ENCODE data around the gene RUNX2. TPM values are rescaled to one million over a fixed set of nuclear protein-coding genes. Genes with fewer than 3 reads are reported as not detected.

Gene RUNX2
- total and polyA plus RNA-seq, 2 of the 8 experiments (the other 6 are each of a cell fraction or from before 2014, with no cell fraction given) = 0.26 to 1.2 TPM

GRCh38 chr6:45606831-45607400, 278.8 kb downstream of the RUNX2 start:
- no peak overlapping the region for H3K23ac ChIP-seq (ENCODE audit: insufficient read length)
- no peaks in the 10 kb centered on the region for H4K20me1 ChIP-seq (replicated peaks in 1 of 2; ENCODE audit: control insufficient read depth in 1 of 2, insufficient read depth in 2 of 2, low read length in 2 of 2)
- ChIA-PET CTCF (ENCODE audit: partially characterized antibody) (interaction anchor here (0.7 to 1.8 kb wide), 2 partner anchors 29 to 108 kb away, joined by 3 to 5 read pairs; no protein-coding TSS in a partner anchor), POLR2A (ENCODE audit: partially characterized antibody) (no interaction called here)
- no peaks in the 10 kb centered on the region; the same call in 1 of the 2 replicates for H3K23me2 ChIP-seq (ENCODE audit: low read depth, low read length)
- H2BK12ac ChIP-seq (ENCODE audit: low read depth, low read length) = no peak overlapping the region
- no peaks in the 10 kb centered on the region for H3K79me1 ChIP-seq (ENCODE audit: low read depth, low read length)
- H3K9ac ChIP-seq (replicated peaks in 1 of 4; ENCODE audit: extremely low read depth in 1 of 4, low read depth in 3 of 4, low read length in 3 of 4) = no peak overlapping the region
- H3K27me3 ChIP-seq (replicated peaks in 1 of 4; ENCODE audit: control insufficient read depth in 3 of 4, extremely low read depth in 1 of 4, insufficient read depth in 3 of 4, low read length in 3 of 4) = no peaks in the 10 kb centered on the region
- no peak overlapping the region for H3K4me3 ChIP-seq (ENCODE audit: extremely low read depth in 1 of 4, insufficient read depth in 2 of 4, low read depth in 3 of 4, low read length in 4 of 4)
- no peak overlapping the region for H4K5ac ChIP-seq (ENCODE audit: insufficient read length, low read depth, low read length)
- no peak overlapping the region for H3K56ac ChIP-seq (replicated peaks; ENCODE audit: insufficient read length, low read depth, low read length)
- H3K18ac ChIP-seq (ENCODE audit: extremely low read depth, low read length) = no peak overlapping the region
- DNase-seq (ENCODE audit: low read depth in 1 of 2, low spot score in 2 of 2) (peak in 1 of 2 experiments; percentile 40), FAIRE-seq (no peak)
- no peaks in the 10 kb centered on the region for H3K9me3 ChIP-seq (ENCODE audit: insufficient read depth in 2 of 2, low read depth in 1 of 2, low read length in 1 of 2)
- H3K4ac ChIP-seq (replicated peaks; ENCODE audit: insufficient read length, low read depth, low read length) = peak overlapping the region; percentile 26
- H3K14ac ChIP-seq (ENCODE audit: insufficient read length) = no peak overlapping the region
- H3K27ac ChIP-seq (ENCODE audit: low read depth, low read length) = no peak overlapping the region
- no peaks in the 10 kb centered on the region for H3K79me2 ChIP-seq (ENCODE audit: control insufficient read depth in 1 of 2, insufficient read depth in 2 of 2, low read length in 2 of 2)
- H3K36me3 ChIP-seq (ENCODE audit: control insufficient read depth in 2 of 4, insufficient read depth in 4 of 4, low read length in 3 of 4) = no peaks in the 10 kb centered on the region
- H3K4me2 ChIP-seq (ENCODE audit: insufficient read depth in 1 of 2, low read depth in 2 of 2, low read length in 2 of 2) = no peak overlapping the region
- no peak overlapping the region for H2BK5ac ChIP-seq (ENCODE audit: low read depth, low read length)
- no peak overlapping the region for H4K8ac ChIP-seq (ENCODE audit: extremely low read depth, insufficient read depth, low read length)
- peak overlapping the region; percentile 6; the same call in 1 of the 2 replicates for H2AFZ ChIP-seq (ENCODE audit: low read length)
- H2BK120ac ChIP-seq (replicated peaks; ENCODE audit: low read depth, low read length) = no peak overlapping the region
- no peak overlapping the region for H4K91ac ChIP-seq (replicated peaks; ENCODE audit: insufficient read length, low read length)
- H2BK15ac ChIP-seq (ENCODE audit: low read length) = no peak overlapping the region
- 76% methylated on average over 7 of the region's 7 CpGs; no CpG with 5 or more reads in 1 of the 2 experiments for WGBS, 2 experiments (ENCODE audit: extremely low coverage in 1 of 2, insufficient coverage in 1 of 2, insufficient read length in 1 of 2, insufficient replicate concordance in 2 of 2, low coverage in 1 of 2, low lambda C conversion rate in 2 of 2, missing lambda C conversion rate in 1 of 2)
- H2AK5ac ChIP-seq (ENCODE audit: low read depth, low read length) = no peak overlapping the region
- H2BK20ac ChIP-seq (ENCODE audit: low read length) = no peak overlapping the region
- 0 out of 7 replicates have a peak, but pooled peaks cover 0 to 1% (median 0%) of the 10 kb centered on the region in 4 experiments for H3K4me1 ChIP-seq (replicated peaks in 1 of 4; ENCODE audit: control insufficient read depth in 3 of 4, insufficient read depth in 4 of 4, low read length in 3 of 4)
- no peak for TF ChIP-seq SRF (IDR thresholded peaks at IDR 0.05; ENCODE audit: low read depth, low read length)
- no peak for TF ChIP-seq CHD1 (IDR thresholded peaks at IDR 0.05; ENCODE audit: low read depth, low read length)
- no peak for TF ChIP-seq HDAC2 (IDR thresholded peaks at IDR 0.05; ENCODE audit: borderline replicate concordance in 1 of 2, low read depth in 2 of 2, low read length in 2 of 2)
- TF ChIP-seq RFX5 (IDR thresholded peaks at IDR 0.05; ENCODE audit: borderline replicate concordance, low read depth, low read length) = no peak

All from H1 (cell line).